NCI-H446 (cell line): ENCODE measurements around the gene BBX.

Experiments
- DNase-seq, 2 experiments: peaks; one replicate each; lab custom pipeline; 2025; lab: John Stamatoyannopoulos, UW

Gene BBX

GRCh38 chr3:107846279-107846852, 323.6 kb downstream of the BBX start:
- DNase-seq = peak in 1 of 2 experiments; percentile 14

GRCh38 chr3:107847791-107848190, 325.0 kb downstream of the BBX start:
- DNase-seq = no peak

- no peak for DNase-seq
Measured at GRCh38 chr3:107848351-107848915, 325.7 kb downstream of the BBX start.

GRCh38 chr3:107850681-107851080, 327.9 kb downstream of the BBX start:
- no peak for DNase-seq

- DNase-seq = no peak
Measured at GRCh38 chr3:107853821-107854220, 331.1 kb downstream of the BBX start.

GRCh38 chr3:107854733-107855132, 332.0 kb downstream of the BBX start:
- DNase-seq = no peak

- no peak for DNase-seq
Measured at GRCh38 chr3:107855710-107856109, 332.9 kb downstream of the BBX start.

- DNase-seq = no peak
Measured at GRCh38 chr3:107857854-107858253, 335.1 kb downstream of the BBX start.

- no peak for DNase-seq
Measured at GRCh38 chr3:107858876-107859275, 336.1 kb downstream of the BBX start.
